NCI-H1417 treated with DMSO at 0.1 percent for 48 hours (cell line): ENCODE data around the gene SGPP1.
"Not testable (repeated sequence)": the region's sequence is repeated elsewhere in the genome, so short reads cannot be mapped to it uniquely, and the experiment has no call there.

Experiments used
- DNase-seq: peaks from one replicate; lab custom pipeline; 2025; lab: John Stamatoyannopoulos, UW

SGPP1 gene

DNA sequence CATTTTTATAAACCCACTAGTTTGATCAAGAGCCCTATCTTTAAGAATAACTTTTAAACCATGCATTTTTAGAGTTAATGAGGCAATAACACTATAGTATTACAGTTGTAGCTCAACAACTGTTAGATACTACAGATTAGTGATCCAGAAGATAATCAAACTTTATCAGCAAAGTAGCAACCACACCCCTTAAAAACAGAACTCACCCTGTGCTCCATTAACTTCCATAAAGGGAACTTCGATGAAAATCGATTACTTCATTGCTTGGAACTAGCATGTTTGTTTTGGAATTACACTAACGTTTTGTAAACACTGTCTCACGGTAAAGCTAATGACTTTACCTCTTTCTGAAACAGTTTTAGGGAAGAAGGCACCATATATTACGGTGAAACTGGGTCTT lies 1.4 kb downstream of the SGPP1 start:
- no peak for DNase-seq

DNA sequence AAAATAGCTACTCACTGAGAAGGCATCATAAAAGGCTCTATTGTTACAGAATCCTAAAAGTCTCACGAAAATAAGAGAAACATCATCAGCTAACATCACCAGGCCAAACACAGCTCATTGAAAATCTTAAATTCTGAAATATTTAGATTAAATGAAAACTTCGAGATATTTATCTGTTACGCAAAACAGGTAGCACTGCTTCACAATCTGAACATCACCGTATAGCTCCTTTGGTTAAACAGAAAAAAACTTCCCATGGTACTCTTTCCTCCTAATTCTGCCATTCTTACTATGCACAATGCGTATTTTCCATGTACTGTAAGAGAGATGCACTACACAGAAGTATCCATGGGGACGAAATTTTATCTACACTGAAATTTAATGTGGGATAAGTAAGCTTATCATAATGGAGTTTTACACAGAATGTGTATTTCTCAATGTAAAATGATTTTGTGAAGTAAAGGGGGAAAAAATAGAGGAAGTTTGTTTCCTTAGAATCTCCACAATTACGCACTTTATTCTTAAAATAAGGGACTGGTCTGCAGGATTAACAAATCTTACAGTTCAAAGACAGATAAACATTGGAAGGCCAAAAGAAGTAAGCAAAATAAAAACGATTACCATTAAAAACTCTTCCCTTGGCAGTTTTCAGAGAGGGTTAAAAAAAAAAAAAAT lies 1.9 kb downstream of the SGPP1 start:
- DNase-seq = no peak

DNA sequence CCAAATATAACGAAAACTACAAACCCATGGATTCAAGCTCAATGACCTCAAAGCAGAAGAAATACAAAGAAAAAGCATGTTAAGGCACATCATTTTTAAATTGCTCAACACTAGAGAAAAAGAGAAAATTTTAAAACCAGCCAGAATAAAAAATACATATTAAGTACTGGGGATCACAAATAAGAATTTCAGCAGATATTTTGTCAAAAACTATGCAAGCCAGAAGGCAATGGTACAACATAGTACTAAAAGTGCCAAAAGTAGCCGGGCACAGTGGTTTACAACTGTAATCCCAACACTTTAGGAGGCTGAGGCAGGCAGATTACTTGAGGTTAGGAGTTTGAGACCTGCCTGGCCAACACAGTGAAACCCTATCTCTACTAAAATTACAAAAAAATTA lies 10.2 kb downstream of the SGPP1 start:
- no peak for DNase-seq

DNA sequence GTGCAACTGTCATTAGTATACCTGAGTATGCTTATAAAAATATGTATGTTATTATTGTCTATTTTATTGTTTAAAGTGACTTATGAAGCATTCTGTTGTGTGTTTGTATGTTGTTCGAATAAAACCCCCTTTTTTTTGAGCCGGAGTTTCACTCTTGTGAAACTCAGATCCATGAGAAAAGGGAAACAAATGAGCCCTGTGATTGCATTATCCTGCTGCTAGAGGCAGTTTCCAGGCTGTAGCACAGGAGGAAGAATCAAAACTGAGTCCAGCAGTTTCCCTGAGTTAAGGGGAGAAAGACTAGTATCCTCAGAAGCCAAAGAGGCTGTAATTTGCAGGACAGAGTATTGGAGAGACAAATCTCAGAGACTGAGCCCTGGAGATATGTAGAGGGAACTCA lies 12.5 kb downstream of the SGPP1 start:
- no peak for DNase-seq

DNA sequence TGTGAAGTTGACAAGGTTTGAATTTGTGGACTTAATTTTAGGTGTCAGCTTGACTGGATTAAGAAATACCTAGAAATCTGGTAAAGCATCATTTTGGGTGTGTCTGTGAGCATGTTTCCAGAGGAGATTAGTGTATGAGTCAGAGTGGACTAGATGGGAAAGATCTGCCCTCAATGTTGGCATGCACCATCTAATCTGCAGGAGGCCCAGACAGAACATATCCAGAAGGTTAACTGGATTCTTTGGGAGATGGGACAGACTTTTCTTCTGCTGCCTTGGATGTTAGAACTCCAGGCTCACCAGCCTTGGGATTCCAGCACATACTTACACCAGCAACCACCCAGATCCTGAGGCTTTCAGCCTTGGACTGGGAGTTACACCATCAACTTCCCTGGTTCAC lies 14.1 kb downstream of the SGPP1 start:
- DNase-seq = no peak

DNA sequence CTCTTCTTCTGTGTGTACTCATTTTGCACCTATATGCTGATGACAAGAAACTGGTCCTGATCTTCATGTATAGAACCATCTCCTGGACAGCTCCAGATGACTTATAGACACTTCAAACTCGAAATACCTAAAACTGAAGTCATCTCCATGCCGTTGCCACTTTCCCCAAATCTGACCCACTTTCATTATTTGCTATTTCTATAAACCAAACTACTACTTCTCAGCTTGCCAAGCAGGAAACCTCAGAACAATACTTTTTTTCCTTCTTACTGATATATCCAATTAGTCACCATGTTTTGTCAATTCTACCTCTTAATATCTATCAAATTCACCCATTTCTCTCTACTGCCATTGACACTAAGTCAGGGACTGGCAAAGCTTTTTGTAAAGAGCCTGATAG lies 14.8 kb downstream of the SGPP1 start:
- no peak for DNase-seq

DNA sequence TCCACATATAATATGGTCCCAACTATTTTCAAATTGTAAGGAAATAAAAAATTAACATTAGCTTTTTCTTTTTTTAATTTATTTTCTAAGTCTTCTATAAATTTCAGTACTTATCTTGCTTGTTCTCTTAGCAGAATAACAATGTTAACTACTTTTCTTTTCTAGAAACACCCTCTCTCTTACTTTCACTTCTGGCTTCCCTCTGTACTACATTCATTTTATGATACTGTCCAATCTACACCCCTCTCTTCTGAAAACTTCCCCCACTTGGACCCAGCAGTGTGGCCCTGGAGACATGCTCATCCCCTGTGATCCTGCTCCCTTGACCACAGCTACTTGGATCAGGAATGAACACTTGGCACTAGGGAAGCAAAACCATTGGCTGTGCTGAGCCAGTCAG lies 15.7 kb downstream of the SGPP1 start:
- no peak for DNase-seq

DNA sequence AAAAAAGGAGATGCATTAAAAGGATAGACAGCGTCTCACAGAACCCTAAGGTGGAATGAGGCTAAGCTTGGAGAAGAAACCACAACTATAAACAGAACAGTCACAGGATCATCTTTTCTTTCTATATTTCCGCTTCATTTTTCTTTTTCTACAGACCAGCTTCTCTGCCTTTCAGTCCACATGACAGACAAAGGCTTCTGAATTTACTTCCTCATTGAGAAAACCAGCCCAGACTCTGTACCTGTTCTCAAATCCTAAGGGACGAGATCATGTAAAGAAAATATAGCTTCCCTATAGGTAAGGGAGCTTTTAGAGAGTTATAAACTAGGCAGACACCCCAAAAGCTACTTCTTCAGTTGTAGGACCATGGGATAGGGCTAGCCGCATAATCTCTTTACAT lies 17.4 kb downstream of the SGPP1 start:
- no peak for DNase-seq

DNA sequence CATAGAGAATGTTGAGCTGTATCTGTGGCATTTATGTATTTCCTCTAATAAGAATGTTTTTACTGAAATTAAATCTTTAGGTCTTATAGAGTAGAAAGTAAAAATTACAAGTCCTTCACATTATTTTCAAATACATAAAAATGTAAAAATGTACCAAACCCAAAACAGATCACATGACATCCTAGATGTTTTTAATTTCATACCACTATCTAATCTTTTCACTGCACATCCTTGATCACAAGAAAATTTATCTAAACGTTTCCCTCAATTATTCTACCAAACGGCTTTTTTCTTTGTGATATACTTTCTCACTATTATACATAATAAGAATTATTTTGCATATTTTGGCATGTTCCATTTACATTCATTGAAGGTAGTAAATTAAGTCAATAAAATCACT lies 18.3 kb downstream of the SGPP1 start:
- DNase-seq = no peak

DNA sequence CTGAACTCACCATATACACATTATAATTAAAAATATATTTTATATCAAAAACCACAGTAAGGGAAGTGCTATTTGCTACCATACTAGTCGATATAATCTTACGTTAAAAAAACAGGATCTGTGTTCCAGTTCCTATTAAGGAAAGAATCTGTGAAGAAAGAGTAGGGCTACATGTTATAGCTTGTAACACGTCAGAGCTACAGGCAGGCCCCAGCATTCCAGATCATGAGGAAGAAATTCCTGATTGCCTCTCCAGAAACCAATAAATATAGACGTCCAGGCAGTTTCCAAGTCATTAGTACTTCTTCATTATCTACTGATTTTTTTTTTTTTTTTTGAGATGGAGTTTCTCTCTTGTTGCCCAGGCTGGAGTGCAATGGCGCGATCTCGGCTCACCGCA lies 20.6 kb downstream of the SGPP1 start:
- DNase-seq = no peak

DNA sequence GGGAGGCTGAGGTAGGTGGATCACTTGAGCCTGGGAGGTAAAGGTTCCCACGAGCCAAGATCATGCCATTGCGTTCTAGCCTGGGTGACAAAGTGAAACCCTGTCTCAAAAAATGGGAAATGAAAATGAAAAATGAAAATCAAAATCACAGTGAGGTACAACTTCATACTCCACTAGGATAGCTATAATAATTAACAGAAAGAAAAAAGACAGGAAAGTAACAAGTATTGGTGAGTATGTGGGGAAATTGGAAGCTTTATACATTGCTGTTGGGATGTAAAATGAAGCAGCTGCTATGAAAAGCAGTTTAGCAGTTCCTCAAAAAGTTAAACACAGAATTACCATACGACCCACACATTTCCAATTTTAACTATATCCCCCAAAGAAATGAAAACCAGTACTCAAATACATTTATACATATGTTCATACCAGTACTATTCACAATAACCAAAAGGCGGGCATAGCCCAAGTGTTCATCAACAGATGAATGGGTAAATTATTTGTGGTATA lies 22.2 kb downstream of the SGPP1 start:
- DNase-seq = no peak

DNA sequence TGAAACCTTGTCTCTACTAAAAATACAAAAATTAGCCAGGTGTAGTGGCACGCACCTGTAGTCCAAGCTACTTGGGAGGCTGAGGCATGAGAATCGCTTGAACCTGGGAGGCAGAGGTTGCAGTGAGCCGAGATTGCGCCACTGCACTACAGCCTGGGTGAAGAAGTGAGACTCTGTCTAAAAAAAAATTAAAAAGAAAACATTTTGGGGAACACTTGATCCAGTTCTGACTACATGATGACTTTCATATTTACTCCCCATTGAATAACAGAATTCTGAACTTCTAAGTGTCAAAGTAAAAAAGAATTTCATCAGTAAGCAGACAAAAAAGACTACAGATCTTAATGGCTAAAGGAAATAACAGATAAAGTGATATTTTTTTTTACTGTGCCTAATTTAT lies 25.3 kb downstream of the SGPP1 start:
- not testable (repeated sequence) for DNase-seq

DNA sequence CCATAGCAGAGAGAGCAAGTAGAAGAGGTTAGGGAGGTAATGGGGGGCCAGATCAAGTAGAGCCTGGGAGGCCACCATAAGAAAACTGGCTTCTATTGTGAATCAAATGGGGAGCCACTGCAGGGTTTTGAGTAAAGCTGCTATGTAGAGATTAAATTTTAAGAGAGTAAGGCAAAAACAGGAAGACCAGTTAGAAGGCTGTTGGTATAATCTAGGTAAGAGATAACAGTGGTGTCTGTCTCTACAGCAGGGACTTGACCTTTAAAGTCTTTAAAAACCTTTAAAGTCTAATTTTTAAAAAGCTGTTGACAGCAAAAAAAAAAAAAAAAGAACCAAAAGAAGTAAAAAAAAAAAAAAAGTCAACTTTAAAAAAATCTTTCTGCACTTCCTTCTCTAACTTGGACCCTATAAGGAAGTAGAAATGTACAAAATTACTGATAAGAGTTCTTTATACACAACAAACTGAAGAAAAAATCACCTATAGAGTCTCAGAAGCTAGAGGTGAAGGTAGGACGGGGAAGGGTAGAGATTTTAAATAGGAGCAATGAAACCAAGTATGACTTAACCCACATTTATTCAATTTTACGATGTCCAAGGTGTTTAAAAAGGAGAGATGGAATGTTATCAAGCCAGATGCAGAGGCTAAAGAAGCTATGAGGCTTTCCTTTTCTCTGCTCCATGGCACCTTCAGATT lies 26.1 kb downstream of the SGPP1 start:
- DNase-seq = no peak

DNA sequence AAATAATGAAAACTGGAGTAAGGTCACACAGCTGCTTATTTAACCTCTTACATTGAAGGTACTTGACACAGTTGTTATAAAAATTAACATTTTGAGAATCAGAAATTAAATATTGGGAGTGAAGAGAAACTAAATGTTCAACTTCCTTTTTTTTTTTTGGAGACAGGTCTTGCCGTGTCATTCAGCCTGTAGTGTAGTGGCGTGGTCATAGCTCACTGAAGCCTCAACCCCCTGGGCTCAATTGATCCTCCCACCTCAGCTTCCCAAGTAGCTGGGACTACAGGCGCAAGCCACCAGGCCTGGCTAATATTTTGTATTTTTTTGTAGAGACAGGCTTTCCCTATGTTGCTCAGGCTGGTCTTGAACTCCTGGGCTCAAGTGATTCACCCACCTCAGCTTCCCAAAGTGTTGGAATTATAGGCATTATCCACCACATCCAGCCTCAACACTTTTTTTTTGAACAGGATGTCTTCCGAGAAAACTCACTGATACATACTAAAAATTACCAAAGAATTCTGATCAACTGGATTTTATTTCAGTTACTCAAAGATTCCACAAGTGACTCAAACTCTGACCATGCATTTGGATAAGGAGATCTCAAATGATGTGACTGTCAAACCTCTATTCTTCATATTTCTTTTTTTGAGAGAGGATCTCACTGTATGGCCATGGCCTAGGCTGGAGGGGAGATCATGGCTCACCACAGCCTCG lies 35.4 kb downstream of the SGPP1 start:
- DNase-seq = no peak

DNA sequence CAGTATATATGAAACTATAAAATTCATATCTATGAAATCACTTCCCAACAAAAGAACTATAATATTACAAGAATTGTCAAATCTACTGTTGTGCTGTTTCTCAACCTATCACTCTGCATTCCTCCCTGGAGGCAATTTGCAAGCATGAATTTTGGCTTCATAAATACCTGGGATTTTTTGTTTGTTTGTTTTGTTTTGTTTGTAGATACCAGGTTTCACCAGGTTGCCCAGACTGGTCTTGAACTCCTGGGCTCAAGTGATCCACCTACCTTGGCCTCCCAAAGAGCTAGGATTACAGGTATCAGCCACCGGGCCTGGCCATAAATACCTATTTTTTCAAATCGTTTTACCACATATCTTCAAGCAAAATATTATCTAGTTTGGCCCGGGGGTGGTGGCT lies 38.7 kb downstream of the SGPP1 start:
- DNase-seq = no peak

DNA sequence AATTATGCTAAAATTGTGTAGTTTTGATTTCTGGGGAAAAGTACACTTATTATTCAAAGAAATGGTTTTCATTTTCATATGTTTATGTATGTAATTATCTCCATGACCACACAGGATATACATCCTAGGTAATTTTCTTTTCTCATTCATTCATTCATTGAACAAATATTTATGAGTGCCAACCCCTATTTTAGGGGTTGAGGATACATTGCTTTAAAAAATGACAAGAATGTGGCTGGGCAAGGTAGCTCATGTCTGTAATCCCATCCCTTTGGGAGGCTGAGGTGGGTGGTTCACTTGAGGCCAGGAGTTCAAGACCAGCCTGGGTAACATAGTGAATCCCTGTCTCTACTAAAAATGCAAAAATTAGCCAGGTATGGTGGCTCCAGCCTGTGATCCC lies 40.9 kb downstream of the SGPP1 start:
- DNase-seq = no peak

DNA sequence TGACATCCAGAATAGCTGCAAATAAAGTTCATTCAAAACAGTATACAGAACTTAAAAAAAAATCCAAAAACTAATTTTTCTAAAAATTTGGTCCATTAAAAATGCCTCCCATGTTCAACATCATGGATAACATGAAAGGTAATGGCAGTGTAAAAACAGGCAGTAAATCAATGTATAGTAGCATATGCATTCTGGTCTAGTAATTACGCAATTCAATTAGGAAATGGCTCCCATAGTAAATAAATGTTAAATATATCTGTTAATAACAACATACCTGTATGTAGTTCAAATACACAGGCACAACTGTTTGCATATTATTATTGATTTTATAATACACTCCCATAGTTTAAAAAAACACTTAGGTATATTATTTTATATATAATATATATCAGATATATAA lies 42.5 kb downstream of the SGPP1 start:
- DNase-seq = no peak

DNA sequence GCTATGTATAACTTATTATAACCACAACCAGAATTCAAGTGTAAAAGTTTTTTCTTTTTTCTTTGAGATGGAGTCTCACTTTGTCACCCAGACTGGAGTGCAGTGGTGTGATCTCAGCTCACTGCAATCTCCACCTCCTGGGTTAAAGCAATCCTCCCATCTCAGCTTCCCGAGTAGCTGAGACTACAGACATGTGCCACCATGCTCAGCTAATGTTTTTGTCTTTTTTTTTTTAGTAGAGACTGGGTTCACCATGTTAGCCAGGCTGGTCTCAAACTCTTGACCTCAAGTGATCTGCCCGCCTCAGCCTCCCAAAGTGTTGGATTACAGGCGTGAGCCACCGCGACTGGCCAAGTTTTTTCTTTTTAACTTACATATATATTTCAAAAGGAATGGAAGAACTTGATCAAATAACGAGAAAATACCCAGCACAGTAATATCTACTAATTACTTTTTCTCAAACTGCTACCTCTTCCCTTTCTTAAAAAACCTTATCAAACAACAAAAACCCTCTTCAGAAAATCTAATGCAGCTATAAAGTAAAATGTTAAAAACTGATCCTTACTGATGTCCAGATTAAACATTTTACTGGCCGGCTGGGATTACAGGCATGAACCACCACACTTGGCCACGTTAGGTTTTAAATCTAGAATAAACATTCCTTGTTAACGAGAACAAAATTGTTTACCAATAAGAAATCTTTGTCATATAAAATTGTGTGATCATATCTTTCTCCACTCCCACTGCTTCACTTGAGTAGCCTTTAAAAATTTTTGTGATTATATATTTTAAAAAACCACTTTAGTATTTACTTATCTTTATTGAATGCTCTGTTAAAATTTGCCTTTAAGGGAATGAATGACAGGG lies 44.9 kb downstream of the SGPP1 start:
- DNase-seq = no peak

DNA sequence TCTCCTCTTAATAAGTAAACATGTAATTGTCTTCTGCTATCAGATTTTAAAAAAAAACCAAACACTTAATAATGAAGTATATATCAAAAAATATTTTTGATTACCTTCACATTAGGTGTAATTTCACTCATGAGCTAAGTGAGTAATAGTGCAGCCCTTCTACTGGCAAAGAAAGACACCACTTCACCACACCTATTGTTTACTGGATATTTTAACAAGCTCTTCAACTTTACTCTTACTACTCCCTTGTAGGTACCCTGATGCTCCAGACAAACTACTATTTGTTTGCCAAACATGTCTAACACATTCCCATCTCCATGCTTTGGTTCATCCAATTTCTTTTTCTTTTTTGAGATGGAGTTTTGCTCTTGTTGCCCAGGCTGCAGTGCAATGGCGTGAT lies 49.3 kb downstream of the SGPP1 start:
- DNase-seq = no peak

DNA sequence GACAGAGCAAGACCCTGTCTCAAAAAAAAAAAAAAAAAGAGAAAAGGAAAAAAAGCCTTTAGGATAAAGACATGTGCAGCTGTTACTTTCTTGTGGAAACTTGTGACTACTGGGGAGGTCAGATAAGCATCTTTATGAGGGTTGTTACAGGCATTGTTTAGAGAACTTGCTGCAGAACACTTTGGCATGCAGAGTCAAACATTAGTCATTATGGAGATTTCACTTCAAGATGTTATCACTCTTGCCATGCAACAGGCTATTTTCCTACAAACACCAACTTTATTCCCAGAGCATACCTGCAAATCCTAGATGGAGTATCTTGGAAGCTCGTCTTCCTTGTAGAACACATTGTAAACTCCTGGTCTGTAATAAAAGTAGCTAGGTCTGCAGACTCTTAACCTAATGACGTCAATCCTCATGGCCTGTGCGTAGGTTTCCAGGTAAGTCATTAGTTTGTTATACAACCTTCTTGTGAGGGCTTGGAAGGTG lies 49.9 kb downstream of the SGPP1 start:
- no peak for DNase-seq

DNA sequence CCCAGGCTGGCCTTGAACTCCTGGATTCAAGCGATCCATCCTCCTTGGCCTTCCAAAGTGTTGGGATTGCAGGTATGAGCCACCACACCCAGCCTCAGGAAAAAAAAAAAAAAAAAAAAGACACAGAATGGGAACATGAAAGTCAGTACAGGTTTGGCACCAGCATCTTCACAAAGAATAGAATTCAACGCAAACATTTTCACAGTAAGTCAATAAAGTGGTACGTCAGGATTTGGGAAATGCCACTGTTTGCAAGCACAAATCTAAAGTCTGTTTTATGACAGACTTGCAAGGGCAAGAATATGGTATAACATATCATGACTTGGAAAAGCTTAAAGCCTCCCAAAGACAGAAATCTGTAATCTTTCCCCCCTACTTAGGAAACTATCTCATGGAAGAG lies 51.2 kb downstream of the SGPP1 start:
- DNase-seq = no peak

DNA sequence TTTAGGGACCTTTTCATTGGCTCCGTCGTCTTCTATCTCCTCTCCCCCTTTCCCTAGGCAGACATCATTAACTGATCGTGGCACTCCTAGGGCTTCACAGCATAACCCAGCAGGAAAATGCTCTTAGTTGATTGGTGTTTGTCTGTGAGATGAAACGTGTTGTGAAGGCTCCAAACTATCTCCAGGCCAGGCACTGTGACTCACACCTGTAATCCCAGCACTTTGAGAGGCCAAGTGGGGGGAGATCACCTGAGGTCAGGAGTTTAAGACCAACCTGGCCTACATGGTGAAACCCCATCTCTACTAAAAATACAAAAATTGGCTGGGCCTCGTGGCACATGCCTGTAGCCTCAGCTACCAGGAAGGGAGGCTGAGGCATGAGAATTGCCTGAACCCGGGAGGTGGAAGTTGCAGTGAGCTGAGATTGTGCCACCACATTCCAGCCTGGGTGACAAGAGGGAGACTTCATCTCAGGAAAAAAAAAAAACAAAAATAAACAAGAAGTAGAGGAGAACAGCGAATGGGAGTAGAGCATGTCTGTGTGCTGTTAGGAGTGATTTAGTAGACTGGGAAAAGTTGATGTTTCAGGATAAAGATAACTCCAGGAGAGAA lies 53.9 kb downstream of the SGPP1 start:
- no peak for DNase-seq
